ENCODE measurements around the gene SKP2. TPM values are rescaled to one million over a fixed set of nuclear protein-coding genes. Genes with fewer than 3 reads are reported as not detected.

Gene SKP2
- total RNA-seq, 2 donors from 2014 or later: 7.8 to 9.3 TPM

GRCh38 chr5:36161361-36161760 lies 9.4 kb downstream of the SKP2 start:
- no peak for DNase-seq (ENCODE audit: low spot score)
- Histone ChIP-seq H3K27ac (no peak overlapping the region), H3K4me3 (no peak overlapping the region), H3K36me3 (peaks cover 0 to 4% of the 10 kb centered on the region in 2 donors), H3K9me3 (no peaks in the 10 kb centered on the region), H3K4me1 (replicated peaks) (no peaks in the 10 kb centered on the region), H3K27me3 (replicated peaks; ENCODE audit: insufficient read depth) (no peaks in the 10 kb centered on the region)
- TF ChIP-seq POLR2A (IDR thresholded peaks at IDR 0.05) (no peak), POLR2AphosphoS5 (IDR thresholded peaks at IDR 0.05) (no peak), CTCF (IDR thresholded peaks at IDR 0.05) (no peak)
- 86% methylated on average over 4 of the region's 4 CpGs for WGBS
- intact Hi-C loops (cut with DNase I): no loop called here

GRCh38 chr5:36162810-36163486 lies 11.0 kb downstream of the SKP2 start:
- no peak for DNase-seq (ENCODE audit: low spot score)
- Histone ChIP-seq H3K4me1 (replicated peaks) (no peaks in the 10 kb centered on the region), H3K4me3 (no peak overlapping the region), H3K9me3 (no peaks in the 10 kb centered on the region), H3K27me3 (replicated peaks; ENCODE audit: insufficient read depth) (no peaks in the 10 kb centered on the region), H3K27ac (no peak overlapping the region), H3K36me3 (peaks cover 0 to 4% of the 10 kb centered on the region in 2 donors)
- 78% methylated on average over 9 of the region's 9 CpGs for WGBS
- no peak for TF ChIP-seq POLR2A (IDR thresholded peaks at IDR 0.05)
- TF ChIP-seq POLR2AphosphoS5 (IDR thresholded peaks at IDR 0.05): no peak
- no peak for TF ChIP-seq CTCF (IDR thresholded peaks at IDR 0.05)
- intact Hi-C loops (cut with DNase I): no loop called here

- H3K36me3 ChIP-seq: no peaks in the 10 kb centered on the region
- TF ChIP-seq POLR2AphosphoS5 (IDR thresholded peaks at IDR 0.05): no peak
- TF ChIP-seq CTCF (IDR thresholded peaks at IDR 0.05): no peak
- TF ChIP-seq POLR2A (IDR thresholded peaks at IDR 0.05): no peak
- no peak overlapping the region for H3K27ac ChIP-seq
- DNase-seq (ENCODE audit: low spot score): no peak
- no peaks in the 10 kb centered on the region for H3K27me3 ChIP-seq (replicated peaks; ENCODE audit: insufficient read depth)
- no peaks in the 10 kb centered on the region for H3K4me1 ChIP-seq (replicated peaks)
- WGBS: 84% methylated on average over 4 of the region's 4 CpGs
- no peak overlapping the region for H3K4me3 ChIP-seq
- intact Hi-C loops (cut with DNase I): no loop called here
- H3K9me3 ChIP-seq: no peaks in the 10 kb centered on the region
Measured at GRCh38 chr5:36164461-36164860, 12.6 kb downstream of the SKP2 start.

- H3K27ac ChIP-seq: no peak overlapping the region
- H3K4me3 ChIP-seq: no peak overlapping the region
- H3K36me3 ChIP-seq: peaks cover 0 to 5% of the 10 kb centered on the region in 2 donors
- H3K9me3 ChIP-seq: no peaks in the 10 kb centered on the region
- no peak for TF ChIP-seq POLR2AphosphoS5 (IDR thresholded peaks at IDR 0.05)
- no peak for DNase-seq (ENCODE audit: low spot score)
- intact Hi-C loops (cut with DNase I): no loop called here
- 90% methylated on average over 4 of the region's 4 CpGs for WGBS
- H3K27me3 ChIP-seq (replicated peaks; ENCODE audit: insufficient read depth): no peaks in the 10 kb centered on the region
- H3K4me1 ChIP-seq (replicated peaks): no peaks in the 10 kb centered on the region
Measured at GRCh38 chr5:36168737-36169136, 16.8 kb downstream of the SKP2 start.

- WGBS: 81% methylated on average over 5 of the region's 5 CpGs
- H3K4me3 ChIP-seq: no peak overlapping the region
- H3K36me3 ChIP-seq: peaks cover 0 to 5% of the 10 kb centered on the region in 2 donors
- TF ChIP-seq CTCF (IDR thresholded peaks at IDR 0.05) (no peak), POLR2AphosphoS5 (IDR thresholded peaks at IDR 0.05) (no peak), POLR2A (IDR thresholded peaks at IDR 0.05) (no peak)
- no peaks in the 10 kb centered on the region for H3K27me3 ChIP-seq (replicated peaks; ENCODE audit: insufficient read depth)
- H3K4me1 ChIP-seq (replicated peaks): no peaks in the 10 kb centered on the region
- H3K9me3 ChIP-seq: no peaks in the 10 kb centered on the region
- H3K27ac ChIP-seq: no peak overlapping the region
- intact Hi-C loops (cut with DNase I): no loop called here
- DNase-seq (ENCODE audit: low spot score): no peak
Measured at GRCh38 chr5:36170832-36171424, 19.0 kb downstream of the SKP2 start.
